Naive B cell (primary cell): Measurements from ENCODE around the gene PGBD4. TPM values are rescaled to one million over a fixed set of nuclear protein-coding genes. Genes with fewer than 3 reads are reported as not detected.
"Not testable (repeated sequence)": the region's sequence is repeated elsewhere in the genome, so short reads cannot be mapped to it uniquely, and the experiment has no call there.

Source experiments
- ATAC-seq, 2 donors: fragments of 150-1000 bp; cut with Tn5 transposase; 2 replicates each; pipeline ENCODE4 v1.10.0; 2021; ENCODE audit warnings: low read depth in 2 of 2, mild to moderate bottlenecking in 2 of 2, moderate library complexity in 2 of 2
- DNase-seq: peaks from one replicate; pipeline ENCODE4 v3.0.0; 2022
- H3K27ac Mint-ChIP-seq, 6 donors: one replicate each; pipeline ENCODE4 v1.8.0; 2020 to 2022; ENCODE audit warnings: mild to moderate bottlenecking in 6 of 6, mixed read lengths in 6 of 6, moderate library complexity in 5 of 6, inconsistent platforms in 2 of 6
- H3K27me3 Mint-ChIP-seq, 3 donors: one replicate each; pipeline ENCODE4 v1.8.0; 2021 to 2022; ENCODE audit warnings: mixed read lengths in 3 of 3, mild to moderate bottlenecking in 1 of 3
- H3K36me3 Mint-ChIP-seq, 2 donors: one replicate each; pipeline ENCODE4 v1.8.0; 2020 to 2022; ENCODE audit warnings: mixed read lengths in 2 of 2, inconsistent platforms in 1 of 2, mild to moderate bottlenecking in 1 of 2
- H3K4me1 Mint-ChIP-seq, 3 donors: one replicate each; pipeline ENCODE4 v1.8.0; 2020 to 2022; ENCODE audit warnings: mixed read lengths in 3 of 3, inconsistent platforms in 1 of 3, mild to moderate bottlenecking in 1 of 3, moderate library complexity in 1 of 3
- H3K4me3 Mint-ChIP-seq, 8 donors: one replicate each; pipeline ENCODE4 v1.8.0; 2020 to 2022; ENCODE audit warnings: mild to moderate bottlenecking in 8 of 8, mixed read lengths in 8 of 8, moderate library complexity in 8 of 8, inconsistent platforms in 2 of 8
- H3K9me3 Mint-ChIP-seq, 7 donors: one replicate each; pipeline ENCODE4 v1.8.0; 2020 to 2022; ENCODE audit warnings: mixed read lengths in 7 of 7, mild to moderate bottlenecking in 5 of 7, inconsistent platforms in 2 of 7, moderate library complexity in 1 of 7
- polyA plus RNA-seq, 6 donors: library from polyadenylated mRNA; unstranded; fragments of 300-500 nt; fragmentation: Illumina TruSeq; gene quantifications; one replicate each; pipeline ENCODE4 v1.2.3, GENCODE V29; 2021; ENCODE audit warnings: low read depth in 6 of 6

The PGBD4 gene
- polyA plus RNA-seq, 6 donors from 2014 or later, result 1.3 to 3.7 (median 2.5) TPM

DNA sequence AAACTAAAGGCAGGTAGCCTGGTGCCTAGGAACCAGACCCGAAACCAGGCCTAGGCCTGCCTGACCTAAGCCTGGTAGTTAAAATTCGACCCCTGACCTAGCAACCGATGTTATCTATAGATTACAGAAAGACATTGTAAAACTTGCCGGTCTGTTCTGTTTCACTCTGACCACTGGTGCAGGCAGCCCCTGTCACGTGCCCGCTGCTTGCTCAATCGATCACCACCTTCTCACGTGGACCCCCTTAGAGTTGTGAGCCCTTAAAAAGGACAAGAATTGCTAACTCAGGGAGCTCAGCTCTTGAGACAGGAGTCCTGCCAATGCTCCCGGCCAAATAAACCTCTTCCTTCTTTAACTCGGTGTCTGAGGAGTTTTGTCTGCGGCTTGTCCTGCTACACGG is 19.9 kb downstream of the PGBD4 start:
- ATAC-seq, H3K4me1 Mint-ChIP-seq, H3K9me3 Mint-ChIP-seq, H3K36me3 Mint-ChIP-seq, H3K4me3 Mint-ChIP-seq, DNase-seq: not testable (repeated sequence)
- Mint-ChIP-seq H3K27ac (peak overlapping the region in 2 of 6 donors; percentile 39 to 51), H3K27me3 (peaks cover 17 to 25% (median 17%) of the 10 kb centered on the region in 3 donors)

DNA sequence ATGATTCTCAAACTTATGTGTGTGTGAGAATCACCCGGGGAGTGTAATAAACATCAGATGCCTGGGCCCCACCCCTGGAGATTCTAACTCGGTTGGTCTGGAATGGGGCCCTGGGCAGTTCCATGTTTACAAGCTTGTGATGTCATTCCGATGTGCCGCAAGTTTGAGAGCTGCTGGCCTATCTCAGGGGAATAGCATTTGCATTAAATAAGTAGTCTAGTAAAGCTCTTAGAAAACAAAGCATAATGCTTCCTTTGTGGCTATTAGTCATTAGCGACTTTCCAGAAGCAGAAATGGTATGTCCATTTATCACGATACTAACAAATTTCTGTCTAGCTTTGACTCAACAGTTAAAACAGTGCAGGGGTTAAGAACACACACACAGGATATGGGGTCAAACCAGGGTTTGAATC is 20.9 kb downstream of the PGBD4 start:
- H3K4me1 Mint-ChIP-seq, result no peaks in the 10 kb centered on the region
- no peak overlapping the region for H3K27ac Mint-ChIP-seq
- H3K4me3 Mint-ChIP-seq, result no peak overlapping the region
- DNase-seq (no peak), ATAC-seq (no peak)
- H3K27me3 Mint-ChIP-seq, result peaks cover 11 to 18% (median 12%) of the 10 kb centered on the region in 3 donors
- H3K36me3 Mint-ChIP-seq, result no peaks in the 10 kb centered on the region
- H3K9me3 Mint-ChIP-seq, result peaks cover 0 to 2% (median 0%) of the 10 kb centered on the region in 7 donors

DNA sequence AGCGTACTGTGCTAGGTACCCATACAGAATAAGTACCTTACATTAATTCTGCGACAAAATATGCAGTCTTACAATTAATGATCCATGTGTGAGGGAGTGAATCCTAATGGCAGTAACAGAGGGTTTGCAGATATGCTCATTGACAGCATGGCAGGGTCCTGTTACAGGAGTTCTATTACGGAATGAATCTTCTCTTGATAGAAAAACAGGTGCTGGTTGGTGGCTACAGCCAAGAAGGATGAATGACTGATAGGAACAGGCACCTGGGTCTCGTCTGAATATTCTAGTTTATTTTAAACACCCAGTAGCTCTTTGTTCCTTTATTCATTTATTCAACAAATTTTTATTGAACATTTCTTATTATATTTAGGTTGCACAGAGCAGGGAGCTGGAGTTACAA is 22.8 kb downstream of the PGBD4 start:
- ATAC-seq, result no peak
- no peak for DNase-seq
- Mint-ChIP-seq H3K9me3 (peaks cover 0 to 2% (median 0%) of the 10 kb centered on the region in 7 donors), H3K4me1 (no peaks in the 10 kb centered on the region), H3K4me3 (no peak overlapping the region), H3K27ac (peak overlapping the region in 1 of 6 donors; percentile 31), H3K27me3 (peaks cover 8 to 18% (median 11%) of the 10 kb centered on the region in 3 donors), H3K36me3 (no peaks in the 10 kb centered on the region)

DNA sequence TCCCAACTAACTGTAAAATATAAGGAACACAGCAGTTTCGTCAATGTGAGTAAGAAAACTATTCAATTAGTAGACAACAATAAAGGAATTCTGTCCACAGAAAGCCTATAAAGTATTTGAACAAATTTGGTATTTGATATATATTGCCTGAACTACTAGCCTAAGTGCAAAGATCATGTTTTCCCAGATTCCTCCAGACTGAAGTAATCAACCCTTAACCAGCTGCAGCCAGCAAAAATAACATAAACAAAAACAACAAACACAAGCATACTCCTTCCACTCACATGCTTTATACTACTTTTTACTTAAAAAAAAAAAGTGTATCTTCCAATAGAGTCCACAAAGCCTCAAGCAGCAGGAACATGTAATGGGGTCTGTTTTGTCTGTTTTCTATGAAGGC is 24.1 kb downstream of the PGBD4 start:
- DNase-seq (no peak), ATAC-seq (no peak)
- H3K9me3 Mint-ChIP-seq, result peaks cover 0 to 2% (median 0%) of the 10 kb centered on the region in 7 donors
- H3K27ac Mint-ChIP-seq, result peak overlapping the region in 1 of 6 donors; percentile 7
- H3K4me3 Mint-ChIP-seq, result no peak overlapping the region
- H3K4me1 Mint-ChIP-seq, result no peaks in the 10 kb centered on the region
- H3K27me3 Mint-ChIP-seq, result peaks cover 0 to 8% (median 1%) of the 10 kb centered on the region in 3 donors
- H3K36me3 Mint-ChIP-seq, result no peaks in the 10 kb centered on the region

DNA sequence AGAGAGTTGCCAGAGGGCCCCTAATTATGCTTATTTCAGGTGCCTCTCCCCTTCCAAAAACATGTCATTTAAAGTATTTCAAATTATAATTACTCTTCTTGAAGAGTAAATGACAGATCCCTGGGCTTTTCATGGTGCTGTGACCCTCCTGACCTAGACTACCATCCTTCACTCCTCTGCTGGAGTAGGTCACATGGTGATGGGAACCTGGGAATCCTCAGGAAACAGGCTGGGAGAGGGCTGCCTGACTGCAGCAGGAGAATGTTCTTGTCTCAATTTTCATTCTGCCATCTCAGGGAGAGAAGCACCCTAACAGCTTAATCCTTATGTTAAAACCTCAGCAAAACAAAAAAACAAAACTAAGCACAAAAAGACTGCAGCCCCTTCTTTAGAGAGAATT is 24.6 kb downstream of the PGBD4 start:
- Mint-ChIP-seq H3K4me1 (no peaks in the 10 kb centered on the region), H3K36me3 (no peaks in the 10 kb centered on the region), H3K27ac (no peak overlapping the region), H3K4me3 (no peak overlapping the region), H3K27me3 (peaks cover 0 to 7% (median 0%) of the 10 kb centered on the region in 3 donors), H3K9me3 (peaks cover 0 to 2% (median 0%) of the 10 kb centered on the region in 7 donors)
- ATAC-seq, result no peak
- no peak for DNase-seq

DNA sequence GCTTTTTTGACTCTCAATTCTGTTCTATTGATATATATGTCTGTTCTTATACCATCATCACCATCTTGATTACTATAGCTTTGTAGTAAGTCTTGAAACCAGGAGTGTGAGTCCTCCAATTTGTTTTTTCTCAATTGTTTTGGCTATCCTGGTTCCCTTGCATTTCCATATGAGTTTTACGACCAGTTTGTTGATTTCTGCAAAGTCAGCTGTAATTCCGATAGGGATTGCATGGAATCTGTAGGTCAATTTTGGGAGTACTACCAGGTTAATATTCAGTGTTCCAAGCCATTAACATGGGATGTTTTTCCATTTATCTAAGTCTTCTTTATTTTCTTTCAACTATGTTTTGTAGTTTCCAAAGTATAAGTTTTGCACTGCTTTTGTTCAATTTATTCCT is 27.0 kb downstream of the PGBD4 start:
- no peak for DNase-seq
- Mint-ChIP-seq H3K27me3 (no peaks in the 10 kb centered on the region), H3K36me3 (no peaks in the 10 kb centered on the region), H3K27ac (no peak overlapping the region), H3K4me3 (no peak overlapping the region), H3K9me3 (peaks cover 0 to 2% (median 0%) of the 10 kb centered on the region in 7 donors), H3K4me1 (no peaks in the 10 kb centered on the region)
- no peak for ATAC-seq

DNA sequence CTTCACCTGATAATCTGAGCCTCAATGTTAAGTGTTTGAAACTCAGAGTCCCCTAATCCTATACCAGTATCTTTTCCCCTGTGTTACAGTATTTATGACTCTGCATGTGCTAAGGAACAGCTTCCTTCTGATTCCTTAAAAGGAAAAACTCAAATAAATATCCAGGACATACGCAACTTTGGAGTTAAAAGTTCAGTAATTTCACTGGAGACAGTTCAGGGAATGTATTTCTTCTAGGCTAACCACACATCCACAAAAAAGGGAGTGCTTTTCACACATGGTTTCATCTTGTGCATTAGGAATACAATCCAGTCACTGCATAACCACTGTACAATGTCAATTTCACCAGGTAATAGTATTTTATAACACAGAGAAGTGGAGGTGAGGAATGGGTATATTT is 31.0 kb downstream of the PGBD4 start:
- no peak for ATAC-seq
- no peaks in the 10 kb centered on the region for H3K4me1 Mint-ChIP-seq
- no peak for DNase-seq
- no peak overlapping the region for H3K4me3 Mint-ChIP-seq
- no peak overlapping the region for H3K27ac Mint-ChIP-seq
- no peaks in the 10 kb centered on the region for H3K9me3 Mint-ChIP-seq
- H3K27me3 Mint-ChIP-seq, result no peaks in the 10 kb centered on the region
- H3K36me3 Mint-ChIP-seq, result no peaks in the 10 kb centered on the region

DNA sequence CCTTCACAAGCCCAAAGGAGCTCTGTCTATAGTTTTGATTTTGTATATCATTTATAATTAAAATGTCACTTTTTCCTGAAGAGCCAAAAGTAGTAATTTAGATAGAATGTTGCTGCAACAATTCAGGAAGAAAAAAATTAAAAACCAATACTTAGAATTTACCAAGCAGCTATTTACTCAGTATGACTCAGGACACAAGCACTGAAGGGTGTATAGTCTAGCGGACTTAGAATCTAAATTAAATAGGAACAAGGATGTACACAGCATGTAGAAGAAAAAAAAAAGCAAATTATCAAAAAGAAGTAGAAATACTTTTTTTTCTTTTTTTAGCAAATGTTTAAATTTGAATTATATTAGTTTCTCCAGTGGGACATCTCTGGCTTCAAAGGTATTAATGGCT is 31.6 kb downstream of the PGBD4 start:
- DNase-seq (no peak), ATAC-seq (no peak)
- no peaks in the 10 kb centered on the region for H3K9me3 Mint-ChIP-seq
- no peak overlapping the region for H3K4me3 Mint-ChIP-seq
- H3K4me1 Mint-ChIP-seq, result no peaks in the 10 kb centered on the region
- H3K36me3 Mint-ChIP-seq, result peaks cover 0 to 4% of the 10 kb centered on the region in 2 donors
- no peak overlapping the region for H3K27ac Mint-ChIP-seq
- no peaks in the 10 kb centered on the region for H3K27me3 Mint-ChIP-seq

DNA sequence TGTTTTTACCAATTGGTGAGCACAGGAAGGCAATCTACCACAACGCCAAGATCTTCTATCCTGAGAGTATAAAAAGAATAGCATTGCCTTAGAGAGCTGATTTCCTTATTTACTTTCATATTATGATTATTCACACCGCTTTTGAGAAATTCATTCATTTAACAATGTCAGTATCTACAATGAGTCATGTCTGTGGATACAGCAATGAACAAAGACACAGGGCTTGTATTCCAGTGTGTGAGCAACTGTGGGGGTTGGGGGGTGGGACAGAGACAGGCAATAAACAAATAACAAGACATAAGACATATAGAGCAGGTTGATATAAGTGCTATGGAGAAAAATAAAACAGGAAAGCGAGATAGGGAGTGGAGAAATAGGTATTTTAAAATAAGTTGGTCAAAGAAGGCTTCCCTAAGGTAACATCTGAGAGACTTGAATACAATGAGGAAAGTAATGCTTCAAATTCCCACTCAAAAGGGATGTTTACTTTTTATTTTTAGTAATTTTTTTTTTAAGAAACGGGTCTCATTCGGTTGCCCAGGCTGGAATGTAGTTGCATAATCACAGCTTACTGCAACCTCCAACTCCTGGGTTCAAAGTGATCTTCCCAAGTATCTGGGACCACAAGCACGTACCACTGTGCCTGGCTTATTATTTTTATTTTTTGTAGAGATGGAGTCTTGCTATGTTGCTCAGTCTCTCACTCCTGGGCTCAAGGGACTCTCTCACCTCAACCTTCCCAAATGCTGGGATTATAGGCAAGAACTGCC is 45.7 kb downstream of the PGBD4 start:
- Mint-ChIP-seq H3K9me3 (no peaks in the 10 kb centered on the region), H3K4me1 (no peaks in the 10 kb centered on the region), H3K4me3 (peak overlapping the region in 1 of 8 donors; percentile 8), H3K27me3 (no peaks in the 10 kb centered on the region), H3K36me3 (peaks cover 0 to 4% of the 10 kb centered on the region in 2 donors), H3K27ac (peak overlapping the region in 1 of 6 donors; percentile 61)
- ATAC-seq (no peak), DNase-seq (no peak)

DNA sequence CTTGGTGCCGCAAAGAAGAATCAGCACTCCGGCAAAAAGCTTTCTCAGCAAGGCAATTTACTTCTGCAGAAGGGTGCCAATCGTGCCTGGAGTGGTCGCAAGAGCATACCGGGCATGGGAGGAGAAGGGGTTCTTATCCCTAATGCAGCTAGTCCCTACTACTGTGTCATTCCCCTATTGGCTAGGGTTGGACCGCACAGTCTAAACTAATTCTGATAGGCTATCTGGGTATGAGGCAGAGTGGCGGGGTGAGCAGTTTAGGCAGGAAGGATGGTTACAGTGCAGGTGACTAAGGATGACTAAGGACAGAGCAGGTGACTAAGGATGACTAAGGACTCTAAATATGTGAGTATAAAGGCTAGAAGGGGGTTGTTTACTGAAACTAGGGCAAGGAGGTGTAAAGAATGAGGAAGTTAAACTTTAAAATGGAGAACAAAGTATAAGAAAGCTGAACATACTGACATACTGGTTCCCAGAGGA is 52.9 kb downstream of the PGBD4 start:
- Mint-ChIP-seq H3K27ac (peak overlapping the region in 3 of 6 donors; percentile 8 to 60 (median 44)), H3K36me3 (peaks cover 32 to 52% of the 10 kb centered on the region in 2 donors), H3K27me3 (no peaks in the 10 kb centered on the region), H3K9me3 (peaks cover 14 to 36% (median 30%) of the 10 kb centered on the region in 7 donors), H3K4me3 (peak overlapping the region in 1 of 8 donors; percentile 4), H3K4me1 (peaks cover 5 to 17% (median 17%) of the 10 kb centered on the region in 3 donors)
- DNase-seq (no peak), ATAC-seq (peak; percentile 55 to 60)

DNA sequence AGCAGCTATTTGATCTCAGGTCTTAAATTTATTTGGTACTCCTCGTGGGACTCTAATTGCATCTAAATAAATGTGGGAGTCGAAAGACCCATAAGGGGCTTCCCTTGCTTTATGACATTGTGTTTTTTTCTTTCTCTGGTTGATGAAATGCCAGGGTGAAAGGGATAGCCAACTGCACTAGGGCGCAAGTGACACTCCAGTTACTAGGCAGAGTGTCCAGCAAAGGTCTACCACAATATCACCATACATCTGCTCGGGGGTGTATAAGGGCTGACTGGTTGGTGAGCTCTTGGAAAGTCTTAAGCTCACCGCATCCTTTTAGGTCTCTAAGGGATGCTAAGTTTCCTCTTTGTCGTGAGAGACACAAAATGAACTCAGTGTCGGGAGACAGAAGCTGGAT is 54.0 kb downstream of the PGBD4 start:
- ATAC-seq (no peak), DNase-seq (no peak)
- Mint-ChIP-seq H3K4me3 (no peak overlapping the region), H3K4me1 (peaks cover 5 to 17% (median 17%) of the 10 kb centered on the region in 3 donors), H3K36me3 (peaks cover 43 to 63% of the 10 kb centered on the region in 2 donors), H3K27ac (peak overlapping the region in 2 of 6 donors; percentile 50 to 72), H3K27me3 (no peaks in the 10 kb centered on the region), H3K9me3 (peaks cover 19 to 47% (median 41%) of the 10 kb centered on the region in 7 donors)

Other genes with a start within 250 kb of the PGBD4 start
- under 1 TPM in 1 of 6 donors, not detected in 5; 0.09 TPM for gene CHRM5, start 133.6 kb upstream of the PGBD4 start, polyA plus RNA-seq
- gene AVEN, start 62.9 kb upstream of the PGBD4 start, polyA plus RNA-seq, result 10 to 100 TPM in 1 of 6 donors, 1 to 10 TPM in 5; 4.4 to 10.0 (median 6.8) TPM
- gene EMC7, start 221 bp upstream of the PGBD4 start, polyA plus RNA-seq, result 100 to 1,000 TPM in 1 of 6 donors, 10 to 100 TPM in 5; 91.8 to 106 (median 96.0) TPM
- gene KATNBL1, start 108.0 kb downstream of the PGBD4 start, polyA plus RNA-seq, result 10 to 100 TPM; 30.4 to 67.1 (median 43.0) TPM
- 100 to 1,000 TPM; 182 to 257 (median 184) TPM for gene EMC4, start 122.9 kb downstream of the PGBD4 start, polyA plus RNA-seq
- 10 to 100 TPM in 4 of 6 donors, 1 to 10 TPM in 2; 2.7 to 21.2 (median 14.1) TPM for gene SLC12A6, start 235.7 kb downstream of the PGBD4 start, polyA plus RNA-seq
- 100 to 1,000 TPM; 255 to 387 (median 349) TPM for gene NOP10, start 241.1 kb downstream of the PGBD4 start, polyA plus RNA-seq
- not detected for gene NUTM1, start 241.2 kb downstream of the PGBD4 start, polyA plus RNA-seq